PC-9 (cell line): ENCODE measurements around the gene DOK5. TPM values are rescaled to one million over a fixed set of nuclear protein-coding genes. Genes with fewer than 3 reads are reported as not detected.
"Not testable (repeated sequence)": the region's sequence is repeated elsewhere in the genome, so short reads cannot be mapped to it uniquely, and the experiment has no call there.

Experiments used
- BruUV-seq: library from RNA; stranded (reverse); fragments of 400-500 nt; replicated peaks from 2 replicates; lab custom pipeline; 2021; lab: Mats Ljungman, UMichigan
- CTCF ChIA-PET: fragments of 300-600 bp; sonication (Branson Sonifier 250); formaldehyde crosslinking; loops from one replicate; lab custom pipeline; 2022; ENCODE audit warnings: antibody characterized with exemption; lab: Charles Lee
- POLR2A ChIA-PET: fragments of 300-600 bp; sonication (Branson Sonifier 250); formaldehyde crosslinking; loops from one replicate; lab custom pipeline; 2022; ENCODE audit warnings: antibody characterized with exemption; ENCODE audit not compliant: unreplicated experiment; lab: Charles Lee
- DNase-seq, 2 experiments: peaks; one replicate each; pipeline versions ENCODE4 v3.0.0 to v3.0.0-alpha.2; 2015 to 2022; ENCODE audit warnings: mixed read lengths in 1 of 2
- H2AFZ ChIP-seq: fragments of 200-600 bp; sonication (generic); 2 replicates; pipeline ENCODE4 v1.8.1; 2017; ENCODE audit warnings: antibody characterized with exemption
- H3F3A ChIP-seq: fragments of 200-600 bp; sonication (generic); 2 replicates; pipeline ENCODE4 v1.8.1; 2017; ENCODE audit warnings: antibody characterized with exemption, mild to moderate bottlenecking, low read depth; ENCODE audit not compliant: insufficient read depth
- H3K27ac ChIP-seq: fragments of 200-600 bp; sonication (generic); 2 replicates; pipeline ENCODE4 v1.6.1; 2016; ENCODE audit warnings: mixed run types
- H3K27me3 ChIP-seq: fragments of 200-600 bp; sonication (generic); 2 replicates; pipeline ENCODE4 v1.6.1; 2016; ENCODE audit warnings: low read depth, mixed run types; ENCODE audit not compliant: insufficient read depth
- H3K36me3 ChIP-seq: fragments of 200-600 bp; sonication (generic); 2 replicates; pipeline ENCODE4 v1.6.1; 2016; ENCODE audit warnings: low read depth, mixed run types
- H3K4me1 ChIP-seq: fragments of 200-600 bp; sonication (generic); replicated peaks from 2 replicates; pipeline ENCODE4 v1.6.1; 2016; ENCODE audit warnings: mixed run types; ENCODE audit not compliant: insufficient read depth
- H3K4me2 ChIP-seq: fragments of 200-600 bp; sonication (generic); 2 replicates; pipeline ENCODE4 v1.6.1; 2017; ENCODE audit warnings: mixed run types
- H3K4me3 ChIP-seq: fragments of 200-600 bp; sonication (generic); 2 replicates; pipeline ENCODE4 v1.6.1; 2016; ENCODE audit warnings: mixed run types
- H3K79me2 ChIP-seq: fragments of 200-600 bp; sonication (generic); 2 replicates; pipeline ENCODE4 v1.6.1; 2017; ENCODE audit warnings: low read depth, mixed run types
- H3K9me2 ChIP-seq: fragments of 200-600 bp; sonication (generic); 2 replicates; pipeline ENCODE4 v1.8.1; 2017; ENCODE audit warnings: mild to moderate bottlenecking; ENCODE audit not compliant: insufficient read depth
- H3K9me3 ChIP-seq: fragments of 200-600 bp; sonication (generic); 2 replicates; pipeline ENCODE4 v1.8.1; 2016; ENCODE audit warnings: low read depth; ENCODE audit not compliant: insufficient read depth
- H4K20me1 ChIP-seq: fragments of 200-600 bp; sonication (generic); 2 replicates; pipeline ENCODE4 v1.8.1; 2017; ENCODE audit not compliant: insufficient read depth
- EZH2 ChIP-seq: fragments of 200-600 bp; sonication (generic); IDR thresholded peaks from 2 replicates; pipeline ENCODE4 v1.8.0; 2017; ENCODE audit warnings: antibody characterized with exemption, low read depth
- intact Hi-C: fragments of 100-400 bp; cut with micrococcal nuclease; formaldehyde crosslinking; loops from one replicate; pipeline ENCODE4 v1.10.0; 2022; ENCODE audit not compliant: unreplicated experiment
- total RNA-seq: library from RNA; stranded (reverse); gene quantifications from 2 replicates; pipeline ENCODE4 v1.2.3, GENCODE V29; 2021
- TF ChIP-seq, protein P1 (sequence below): fragments of 200-600 bp; sonication (generic); conservative IDR thresholded peaks from 2 replicates; pipeline ENCODE4 v1.6.1; 2017; ENCODE audit warnings: mixed run types, antibody characterized with exemption, mild to moderate bottlenecking, moderate library complexity

The DOK5 gene
- total RNA-seq, 1 experiment from 2014 or later = not detected

GRCh38 chr20:54435015-54435414 is 40.4 kb upstream of the DOK5 start:
- Histone ChIP-seq H3K9me3 (no peaks in the 10 kb centered on the region), H3K9me2 (no peaks in the 10 kb centered on the region), H3F3A (no peaks in the 10 kb centered on the region), H3K4me3 (no peak overlapping the region), H3K4me2 (no peak overlapping the region), H3K36me3 (no peaks in the 10 kb centered on the region), H3K79me2 (no peaks in the 10 kb centered on the region), H2AFZ (no peak overlapping the region), H3K27ac (no peak overlapping the region), H4K20me1 (no peaks in the 10 kb centered on the region), H3K4me1 (no peaks in the 10 kb centered on the region), H3K27me3 (no peaks in the 10 kb centered on the region)
- no peak for DNase-seq
- TF ChIP-seq, protein P1, sequence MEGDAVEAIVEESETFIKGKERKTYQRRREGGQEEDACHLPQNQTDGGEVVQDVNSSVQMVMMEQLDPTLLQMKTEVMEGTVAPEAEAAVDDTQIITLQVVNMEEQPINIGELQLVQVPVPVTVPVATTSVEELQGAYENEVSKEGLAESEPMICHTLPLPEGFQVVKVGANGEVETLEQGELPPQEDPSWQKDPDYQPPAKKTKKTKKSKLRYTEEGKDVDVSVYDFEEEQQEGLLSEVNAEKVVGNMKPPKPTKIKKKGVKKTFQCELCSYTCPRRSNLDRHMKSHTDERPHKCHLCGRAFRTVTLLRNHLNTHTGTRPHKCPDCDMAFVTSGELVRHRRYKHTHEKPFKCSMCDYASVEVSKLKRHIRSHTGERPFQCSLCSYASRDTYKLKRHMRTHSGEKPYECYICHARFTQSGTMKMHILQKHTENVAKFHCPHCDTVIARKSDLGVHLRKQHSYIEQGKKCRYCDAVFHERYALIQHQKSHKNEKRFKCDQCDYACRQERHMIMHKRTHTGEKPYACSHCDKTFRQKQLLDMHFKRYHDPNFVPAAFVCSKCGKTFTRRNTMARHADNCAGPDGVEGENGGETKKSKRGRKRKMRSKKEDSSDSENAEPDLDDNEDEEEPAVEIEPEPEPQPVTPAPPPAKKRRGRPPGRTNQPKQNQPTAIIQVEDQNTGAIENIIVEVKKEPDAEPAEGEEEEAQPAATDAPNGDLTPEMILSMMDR = no peak
- no peak for TF ChIP-seq EZH2
- POLR2A ChIA-PET = no interaction called here
- BruUV-seq = no TSS peak
- CTCF ChIA-PET = no interaction called here
- intact Hi-C loops = no loop called here

GRCh38 chr20:54436410-54436809 is 39.0 kb upstream of the DOK5 start:
- H2AFZ ChIP-seq, H4K20me1 ChIP-seq, CTCF ChIA-PET, H3K36me3 ChIP-seq, H3K4me1 ChIP-seq, H3K4me3 ChIP-seq, H3K9me2 ChIP-seq, H3K27me3 ChIP-seq, H3K27ac ChIP-seq, H3F3A ChIP-seq, H3K79me2 ChIP-seq, intact Hi-C loops, DNase-seq, POLR2A ChIA-PET, BruUV-seq, H3K4me2 ChIP-seq, H3K9me3 ChIP-seq: not testable (repeated sequence)

DNA sequence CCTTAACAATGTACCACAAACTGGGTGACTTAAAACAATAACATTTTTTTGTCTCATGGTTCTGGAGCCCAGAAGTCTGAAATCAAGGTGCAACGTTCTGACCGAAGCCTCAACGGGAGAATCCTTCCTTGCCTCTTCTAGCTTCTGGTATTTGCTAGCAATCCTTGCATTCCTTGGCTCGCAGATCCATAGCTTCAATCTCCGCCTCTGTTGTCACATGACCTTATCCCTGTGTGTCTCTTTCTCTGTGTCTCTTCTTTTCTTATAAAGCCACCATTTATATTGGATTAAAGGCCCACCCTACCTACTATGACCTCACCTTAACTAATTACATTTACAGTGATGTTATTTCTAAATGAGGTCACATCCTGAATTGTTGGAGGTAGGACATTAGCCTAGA is 37.2 kb upstream of the DOK5 start:
- Histone ChIP-seq H4K20me1 (no peaks in the 10 kb centered on the region), H3K4me3 (no peak overlapping the region), H3K9me3 (no peaks in the 10 kb centered on the region), H3K4me2 (no peak overlapping the region), H3K4me1 (no peaks in the 10 kb centered on the region), H2AFZ (no peak overlapping the region), H3K27me3 (no peaks in the 10 kb centered on the region), H3K27ac (no peak overlapping the region), H3K79me2 (no peaks in the 10 kb centered on the region), H3K9me2 (no peaks in the 10 kb centered on the region), H3F3A (no peaks in the 10 kb centered on the region), H3K36me3 (no peaks in the 10 kb centered on the region)
- TF ChIP-seq, protein P1 = no peak
- TF ChIP-seq EZH2 = no peak
- DNase-seq = no peak
- POLR2A ChIA-PET = interaction anchor here (0.6 kb wide), 1 partner anchor 273 kb away, joined by 4 read pairs; no protein-coding TSS in a partner anchor
- BruUV-seq = no TSS peak
- intact Hi-C loops = no loop called here
- CTCF ChIA-PET = no interaction called here

GRCh38 chr20:54450207-54450606 is 25.2 kb upstream of the DOK5 start:
- Histone ChIP-seq H2AFZ (no peak overlapping the region), H3K9me2 (no peaks in the 10 kb centered on the region), H4K20me1 (no peaks in the 10 kb centered on the region), H3K27me3 (peaks cover 9% of the 10 kb centered on the region), H3K27ac (no peak overlapping the region), H3K79me2 (no peaks in the 10 kb centered on the region), H3K4me2 (no peak overlapping the region), H3K36me3 (no peaks in the 10 kb centered on the region), H3F3A (no peaks in the 10 kb centered on the region), H3K4me1 (no peaks in the 10 kb centered on the region), H3K9me3 (no peaks in the 10 kb centered on the region), H3K4me3 (no peak overlapping the region)
- no TSS peak for BruUV-seq
- ChIA-PET CTCF (no interaction called here), POLR2A (no interaction called here)
- intact Hi-C loops = no loop called here
- no peak for TF ChIP-seq EZH2
- TF ChIP-seq, protein P1 = no peak
- no peak for DNase-seq
